IPS-18c (cell line): Measurements from ENCODE around the gene CTBP2.

ENCODE experiments used
- H3K4me3 ChIP-seq: 2 replicates; pipeline ENCODE4 v1.7.0; 2013; ENCODE audit warnings: low read depth, mild to moderate bottlenecking, low read length, moderate library complexity; ENCODE audit not compliant: insufficient read depth
- H3K9me3 ChIP-seq: one replicate; pipeline ENCODE4 v1.6.1; 2013; ENCODE audit warnings: mild to moderate bottlenecking, low read length, moderate library complexity; ENCODE audit not compliant: control insufficient read depth, insufficient read depth

CTBP2 gene

GRCh38 chr10:125123476-125124114, 36.8 kb downstream of the CTBP2 start:
- H3K9me3 ChIP-seq, result peaks cover 2% of the 10 kb centered on the region
- H3K4me3 ChIP-seq, result no peak overlapping the region

- H3K4me3 ChIP-seq, result no peak overlapping the region
These were observed 37.8 kb downstream of the CTBP2 start for GRCh38 chr10:125122566-125122965.

GRCh38 chr10:125121003-125121402, 39.4 kb downstream of the CTBP2 start:
- Histone ChIP-seq H3K9me3 (peaks cover 2% of the 10 kb centered on the region), H3K4me3 (no peak overlapping the region)

More at GRCh38 chr10:125122566-125122965, 37.8 kb downstream of the CTBP2 start:
- H3K9me3 ChIP-seq, result peaks cover 2% of the 10 kb centered on the region

GRCh38 chr10:125120053-125120710, 40.2 kb downstream of the CTBP2 start:
- peaks cover 2% of the 10 kb centered on the region for H3K9me3 ChIP-seq
- H3K4me3 ChIP-seq, result no peak overlapping the region

- Histone ChIP-seq H3K4me3 (no peak overlapping the region), H3K9me3 (no peaks in the 10 kb centered on the region)
These were observed 41.7 kb downstream of the CTBP2 start for GRCh38 chr10:125118701-125119100.

GRCh38 chr10:125118011-125118611, 42.3 kb downstream of the CTBP2 start:
- Histone ChIP-seq H3K9me3 (no peaks in the 10 kb centered on the region), H3K4me3 (no peak overlapping the region)

GRCh38 chr10:125116652-125117310, 43.6 kb downstream of the CTBP2 start:
- Histone ChIP-seq H3K4me3 (no peak overlapping the region), H3K9me3 (no peaks in the 10 kb centered on the region)

- H3K4me3 ChIP-seq, result no peak overlapping the region
- H3K9me3 ChIP-seq, result no peaks in the 10 kb centered on the region
These were observed 44.2 kb downstream of the CTBP2 start for GRCh38 chr10:125116041-125116649.

- no peak overlapping the region for H3K4me3 ChIP-seq
- H3K9me3 ChIP-seq, result no peaks in the 10 kb centered on the region
These were observed 45.0 kb downstream of the CTBP2 start for GRCh38 chr10:125115409-125115808.

GRCh38 chr10:125114761-125115391, 45.5 kb downstream of the CTBP2 start:
- H3K9me3 ChIP-seq, result no peaks in the 10 kb centered on the region

GRCh38 chr10:125113691-125114371, 46.5 kb downstream of the CTBP2 start:
- Histone ChIP-seq H3K4me3 (no peak overlapping the region), H3K9me3 (no peaks in the 10 kb centered on the region)

More at GRCh38 chr10:125114761-125115391, 45.5 kb downstream of the CTBP2 start:
- no peak overlapping the region for H3K4me3 ChIP-seq

- H3K9me3 ChIP-seq, result no peaks in the 10 kb centered on the region
- no peak overlapping the region for H3K4me3 ChIP-seq
These were observed 47.5 kb downstream of the CTBP2 start for GRCh38 chr10:125112697-125113494.

GRCh38 chr10:125111118-125111727, 49.1 kb downstream of the CTBP2 start:
- no peak overlapping the region for H3K4me3 ChIP-seq
- H3K9me3 ChIP-seq, result no peaks in the 10 kb centered on the region

GRCh38 chr10:125107965-125108580, 52.3 kb downstream of the CTBP2 start:
- Histone ChIP-seq H3K9me3 (no peaks in the 10 kb centered on the region), H3K4me3 (no peak overlapping the region)
